Panc1 (cell line): ENCODE results near the gene DSCAM.

Source experiments
- CTCF ChIP-seq: fragments of 450-650 bp; IDR thresholded peaks from 2 replicates; pipeline ENCODE4 v1.5.1; 2017; ENCODE audit warnings: mild to moderate bottlenecking
- TCF7L2 ChIP-seq: IDR thresholded peaks from 2 replicates; pipeline ENCODE4 v1.6.1; 2011; ENCODE audit warnings: mild to moderate bottlenecking, low read depth, low read length, inconsistent platforms

DNA sequence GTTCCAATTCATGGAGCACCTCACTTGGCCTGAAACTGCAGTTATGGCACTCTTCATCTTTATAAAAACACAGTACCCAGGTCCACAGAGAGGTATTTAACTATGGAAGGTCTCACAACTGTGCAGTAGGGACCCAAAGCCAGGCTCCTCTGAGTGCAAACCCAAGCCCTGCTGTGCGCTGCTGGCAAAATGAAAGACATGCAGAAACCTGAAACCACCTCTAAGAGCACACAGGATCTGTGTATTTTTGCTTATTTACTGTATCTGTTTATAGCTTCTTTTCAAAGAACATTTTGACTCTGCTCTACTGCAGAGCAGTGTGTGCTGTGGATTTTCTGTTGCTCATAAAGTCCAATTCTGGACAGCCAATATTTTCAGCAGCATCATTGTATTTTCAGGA, 166.6 kb downstream of the DSCAM start:
- TF ChIP-seq TCF7L2 (no peak), CTCF (no peak)
